Keratinocyte (primary cell): ENCODE data around the gene SMG6. TPM values are rescaled to one million over a fixed set of nuclear protein-coding genes. Genes with fewer than 3 reads are reported as not detected.

Experiments
- DNase-seq: peaks from one replicate; pipeline ENCODE4 v3.0.0-alpha.2; 2011; ENCODE audit warnings: low read depth, missing footprints, low spot score
- FAIRE-seq: peaks from 2 replicates; lab custom pipeline; 2011; peaks lifted over from hg19 to GRCh38; lab: Jason Lieb, UNC
- H2AFZ ChIP-seq: 2 replicates; pipeline ENCODE4 v1.6.0; 2012; ENCODE audit warnings: low read length, control low read depth, inconsistent platforms; ENCODE audit not compliant: control insufficient read depth
- H3K27ac ChIP-seq: 2 replicates; pipeline ENCODE4 v1.5.1; 2011; ENCODE audit warnings: low read length; ENCODE audit not compliant: control insufficient read depth, insufficient read depth
- H3K27me3 ChIP-seq: 3 replicates; pipeline ENCODE4 v1.6.0; 2011; ENCODE audit warnings: low read length; ENCODE audit not compliant: control insufficient read depth, insufficient read depth; ENCODE audit errors: extremely low read depth
- H3K36me3 ChIP-seq, 2 experiments: 2 replicates in 1 of 2; 3 replicates in 1 of 2; pipeline ENCODE4 v1.5.1; 2011; ENCODE audit warnings: low read length in 2 of 2, mild to moderate bottlenecking in 1 of 2; ENCODE audit not compliant: control insufficient read depth in 2 of 2, insufficient read depth in 2 of 2; ENCODE audit errors: extremely low read depth in 1 of 2
- H3K4me1 ChIP-seq: 3 replicates; pipeline ENCODE4 v1.5.1; 2011; ENCODE audit warnings: low read length; ENCODE audit not compliant: control insufficient read depth, insufficient read depth; ENCODE audit errors: extremely low read depth
- H3K4me2 ChIP-seq: 3 replicates; pipeline ENCODE4 v1.6.0; 2011; ENCODE audit warnings: low read depth, low read length; ENCODE audit not compliant: control insufficient read depth, insufficient read depth; ENCODE audit errors: extremely low read depth
- H3K4me3 ChIP-seq, 3 experiments: fragments of 200-600 bp in 1 of 3; sonication (generic) in 1 of 3; 2 replicates in 2 of 3; 3 replicates in 1 of 3; pipeline ENCODE4 v1.5.1; 2011 to 2016; ENCODE audit warnings: low read length in 3 of 3, mild to moderate bottlenecking in 3 of 3, control low read depth in 2 of 3, inconsistent platforms in 1 of 3, low read depth in 1 of 3, mixed read lengths in 1 of 3, mixed run types in 1 of 3, moderate library complexity in 1 of 3; ENCODE audit not compliant: control insufficient read depth in 2 of 3, insufficient read depth in 2 of 3; ENCODE audit errors: extremely low read depth in 1 of 3
- H3K79me2 ChIP-seq: 2 replicates; pipeline ENCODE4 v1.6.0; 2012; ENCODE audit warnings: low read length; ENCODE audit not compliant: control insufficient read depth, insufficient read depth
- H3K9ac ChIP-seq: 3 replicates; pipeline ENCODE4 v1.6.0; 2011; ENCODE audit warnings: low read length; ENCODE audit not compliant: control insufficient read depth, insufficient read depth; ENCODE audit errors: extremely low read depth
- H3K9me1 ChIP-seq: 3 replicates; pipeline ENCODE4 v1.6.0; 2011; ENCODE audit warnings: low read length; ENCODE audit not compliant: control insufficient read depth, insufficient read depth; ENCODE audit errors: extremely low read depth
- H3K9me3 ChIP-seq: 2 replicates; pipeline ENCODE4 v1.5.1; 2012; ENCODE audit warnings: low read depth, low read length; ENCODE audit not compliant: control insufficient read depth
- H4K20me1 ChIP-seq: 3 replicates; pipeline ENCODE4 v1.6.0; 2011; ENCODE audit warnings: low read length; ENCODE audit not compliant: control insufficient read depth, insufficient read depth; ENCODE audit errors: extremely low read depth
- EZH2 ChIP-seq: IDR thresholded peaks from one replicate; pipeline ENCODE4 v1.6.1; 2012; ENCODE audit warnings: inconsistent platforms, mild to moderate bottlenecking, low read length, moderate library complexity
- dilution Hi-C: fragments of 300-500 bp; cut with MboI; formaldehyde crosslinking; loops from one replicate; pipeline ENCODE4 v1.7.0; 2020; ENCODE audit warnings: low sequenced_read_pairs; ENCODE audit not compliant: extremely low pct_ligation_motif_present
- polyA plus RNA-seq, 5 experiments: library from polyadenylated mRNA; depleted of rRNA in 3 of 5; stranded (reverse) in 3 of 5; stranded (forward) in 1 of 5; unstranded in 1 of 5; fragments of >200 nt; gene quantifications; 1 replicate in 1 of 5; 2 replicates in 3 of 5; 3 replicates in 1 of 5; pipeline versions ENCODE4 v1.2.1 to v1.2.3, GENCODE V29; 2011 to 2012; ENCODE audit warnings: missing spikeins in 2 of 5, low read depth in 1 of 5, low replicate concordance in 1 of 5
- TF ChIP-seq, protein P1 (sequence below), 3 experiments: IDR thresholded peaks in 1 of 3; conservative IDR thresholded peaks in 1 of 3; optimal IDR thresholded peaks in 1 of 3; 2 replicates in 2 of 3; 3 replicates in 1 of 3; pipeline versions ENCODE3 to v1.5.1; 2011; ENCODE audit warnings: low read length in 3 of 3, mild to moderate bottlenecking in 3 of 3, moderate library complexity in 2 of 3, control low read depth in 1 of 3, inconsistent platforms in 1 of 3; ENCODE audit not compliant: insufficient read depth in 2 of 3; ENCODE audit errors: extremely low read depth in 1 of 3

SMG6 gene
- polyA plus RNA-seq, 1 donor (not counting 4 experiments of a cell fraction or from before 2014, with no cell fraction given), result 3.6 TPM

DNA sequence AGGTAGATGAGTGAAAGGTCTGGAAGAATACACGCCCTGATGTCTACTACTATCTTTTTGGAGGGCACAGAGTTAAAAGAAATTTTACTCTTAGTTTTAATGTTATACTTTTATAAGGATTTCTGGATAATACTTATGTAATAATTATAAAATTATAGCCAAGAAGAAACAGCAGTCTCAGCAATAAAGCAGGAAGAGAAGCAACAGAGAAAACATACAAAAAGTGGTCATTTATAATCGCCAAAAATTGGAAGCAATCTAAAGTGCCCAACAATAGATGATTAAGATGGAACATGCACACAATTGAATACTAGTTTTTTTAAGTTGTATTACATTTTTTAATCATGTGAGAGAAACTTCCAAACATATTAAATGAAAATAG is 64.4 kb downstream of the SMG6 start:
- TF ChIP-seq, protein P1, sequence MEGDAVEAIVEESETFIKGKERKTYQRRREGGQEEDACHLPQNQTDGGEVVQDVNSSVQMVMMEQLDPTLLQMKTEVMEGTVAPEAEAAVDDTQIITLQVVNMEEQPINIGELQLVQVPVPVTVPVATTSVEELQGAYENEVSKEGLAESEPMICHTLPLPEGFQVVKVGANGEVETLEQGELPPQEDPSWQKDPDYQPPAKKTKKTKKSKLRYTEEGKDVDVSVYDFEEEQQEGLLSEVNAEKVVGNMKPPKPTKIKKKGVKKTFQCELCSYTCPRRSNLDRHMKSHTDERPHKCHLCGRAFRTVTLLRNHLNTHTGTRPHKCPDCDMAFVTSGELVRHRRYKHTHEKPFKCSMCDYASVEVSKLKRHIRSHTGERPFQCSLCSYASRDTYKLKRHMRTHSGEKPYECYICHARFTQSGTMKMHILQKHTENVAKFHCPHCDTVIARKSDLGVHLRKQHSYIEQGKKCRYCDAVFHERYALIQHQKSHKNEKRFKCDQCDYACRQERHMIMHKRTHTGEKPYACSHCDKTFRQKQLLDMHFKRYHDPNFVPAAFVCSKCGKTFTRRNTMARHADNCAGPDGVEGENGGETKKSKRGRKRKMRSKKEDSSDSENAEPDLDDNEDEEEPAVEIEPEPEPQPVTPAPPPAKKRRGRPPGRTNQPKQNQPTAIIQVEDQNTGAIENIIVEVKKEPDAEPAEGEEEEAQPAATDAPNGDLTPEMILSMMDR (optimal IDR thresholded peaks at IDR 0.05 in 1 of 3, IDR thresholded peaks at IDR 0.05 in 1 of 3, conservative IDR thresholded peaks at IDR 0.05 in 1 of 3; ENCODE audit: extremely low read depth in 1 of 3, insufficient read depth in 2 of 3, low read length in 3 of 3), result no peak
- TF ChIP-seq EZH2, result no peak
- Histone ChIP-seq H3K9me1 (peaks cover 2% of the 10 kb centered on the region), H4K20me1 (peaks cover 4% of the 10 kb centered on the region), H3K27me3 (no peaks in the 10 kb centered on the region), H3K9me3 (no peaks in the 10 kb centered on the region), H3K9ac (no peak overlapping the region), H3K4me1 (peaks cover 11% of the 10 kb centered on the region), H3K36me3 (peaks cover 15 to 16% of the 10 kb centered on the region in 2 experiments), H3K27ac (no peak overlapping the region), H3K4me2 (no peak overlapping the region), H3K79me2 (no peaks in the 10 kb centered on the region), H2AFZ (no peak overlapping the region), H3K4me3 (no peak overlapping the region)
- dilution Hi-C loops, result no loop called here
- FAIRE-seq (no peak), DNase-seq (no peak)

DNA sequence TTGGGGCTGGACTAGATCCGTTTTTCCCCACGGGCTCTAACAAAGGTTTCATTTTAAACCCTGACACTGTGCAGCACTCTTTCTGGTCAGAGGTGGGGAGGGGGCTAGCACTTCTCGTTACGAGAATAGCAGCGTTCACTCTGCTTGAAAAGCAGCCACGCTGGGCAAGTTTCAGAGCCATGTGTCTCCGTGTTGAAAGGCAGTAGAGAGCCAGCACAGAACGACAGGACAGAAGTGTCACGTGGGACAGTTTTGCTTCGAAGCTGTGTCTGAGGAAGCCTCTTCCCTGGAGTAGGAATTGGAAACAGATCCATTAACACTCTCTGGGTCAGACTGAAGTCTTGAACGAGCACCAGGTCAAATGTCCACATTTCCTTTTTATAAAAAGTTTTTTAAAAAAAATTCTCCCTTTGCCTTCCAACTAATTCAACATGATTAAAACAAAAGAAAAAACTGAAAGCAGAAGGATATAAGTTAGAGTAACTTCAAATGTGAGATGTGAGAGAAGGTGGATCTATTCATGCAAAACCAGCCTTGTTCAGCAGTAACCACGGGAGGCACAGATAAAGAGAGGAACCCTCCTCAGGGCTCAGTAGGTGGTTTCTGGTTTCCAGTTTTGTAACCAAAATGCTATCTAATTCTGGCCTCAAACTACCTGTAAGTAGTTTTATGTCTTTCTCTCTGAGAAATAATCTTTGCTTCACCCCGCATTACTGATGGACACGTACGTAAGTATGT is 65.0 kb downstream of the SMG6 start:
- H3K9ac ChIP-seq, result no peak overlapping the region
- DNase-seq (no peak), FAIRE-seq (no peak)
- peaks cover 2% of the 10 kb centered on the region for H3K9me1 ChIP-seq
- peaks cover 4% of the 10 kb centered on the region for H4K20me1 ChIP-seq
- peaks cover 11% of the 10 kb centered on the region for H3K4me1 ChIP-seq
- H3K9me3 ChIP-seq, result no peaks in the 10 kb centered on the region
- no peak overlapping the region for H3K4me2 ChIP-seq
- H3K27me3 ChIP-seq, result no peaks in the 10 kb centered on the region
- TF ChIP-seq EZH2, result no peak
- H3K27ac ChIP-seq, result no peak overlapping the region
- H3K4me3 ChIP-seq, result no peak overlapping the region
- H2AFZ ChIP-seq, result no peak overlapping the region
- dilution Hi-C loops, result no loop called here
- peaks cover 10 to 15% of the 10 kb centered on the region in 2 experiments for H3K36me3 ChIP-seq
- no peaks in the 10 kb centered on the region for H3K79me2 ChIP-seq
